DOHH2 (cell line): Measurements from ENCODE around the gene UBE2N.

Experiments
- EZH2phosphoT487 ChIP-seq: fragments of 200-600 bp; sonication (generic); IDR thresholded peaks from 2 replicates; pipeline ENCODE4 v1.6.1; 2017; ENCODE audit warnings: borderline replicate concordance, mild to moderate bottlenecking, antibody characterized with exemption, low read length, moderate library complexity, mixed read lengths
- TF ChIP-seq, protein P1 (sequence below): fragments of 200-600 bp; sonication (generic); IDR thresholded peaks from one replicate; pipeline ENCODE4 v1.5.1; 2014; ENCODE audit warnings: antibody characterized with exemption, mild to moderate bottlenecking, low read depth, low read length; ENCODE audit not compliant: poor library complexity, severe bottlenecking

GRCh38 chr12:93476555-93476954 lies 34.8 kb upstream of the UBE2N start:
- TF ChIP-seq, protein P1, sequence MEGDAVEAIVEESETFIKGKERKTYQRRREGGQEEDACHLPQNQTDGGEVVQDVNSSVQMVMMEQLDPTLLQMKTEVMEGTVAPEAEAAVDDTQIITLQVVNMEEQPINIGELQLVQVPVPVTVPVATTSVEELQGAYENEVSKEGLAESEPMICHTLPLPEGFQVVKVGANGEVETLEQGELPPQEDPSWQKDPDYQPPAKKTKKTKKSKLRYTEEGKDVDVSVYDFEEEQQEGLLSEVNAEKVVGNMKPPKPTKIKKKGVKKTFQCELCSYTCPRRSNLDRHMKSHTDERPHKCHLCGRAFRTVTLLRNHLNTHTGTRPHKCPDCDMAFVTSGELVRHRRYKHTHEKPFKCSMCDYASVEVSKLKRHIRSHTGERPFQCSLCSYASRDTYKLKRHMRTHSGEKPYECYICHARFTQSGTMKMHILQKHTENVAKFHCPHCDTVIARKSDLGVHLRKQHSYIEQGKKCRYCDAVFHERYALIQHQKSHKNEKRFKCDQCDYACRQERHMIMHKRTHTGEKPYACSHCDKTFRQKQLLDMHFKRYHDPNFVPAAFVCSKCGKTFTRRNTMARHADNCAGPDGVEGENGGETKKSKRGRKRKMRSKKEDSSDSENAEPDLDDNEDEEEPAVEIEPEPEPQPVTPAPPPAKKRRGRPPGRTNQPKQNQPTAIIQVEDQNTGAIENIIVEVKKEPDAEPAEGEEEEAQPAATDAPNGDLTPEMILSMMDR = no peak
- no peak for TF ChIP-seq EZH2phosphoT487
